Stomach (tissue), 4 donors: Measurements from ENCODE around the gene DIS3L2.

Source experiments
- POLR2A ChIP-seq, 4 donors: fragments of 450-650 bp; IDR thresholded peaks; one replicate each; pipeline ENCODE4 v1.6.1; 2016; ENCODE audit warnings: antibody characterized with exemption in 4 of 4, control low read depth in 2 of 4, mild to moderate bottlenecking in 1 of 4, moderate library complexity in 1 of 4
- POLR2AphosphoS5 ChIP-seq, 3 donors: sonication (generic); formaldehyde crosslinking; IDR thresholded peaks; one replicate each; pipeline ENCODE4 v1.6.1; 2016; ENCODE audit warnings: antibody characterized with exemption in 3 of 3
- TF ChIP-seq, protein P1 (sequence below), 7 experiments: fragments of 450-650 bp in 4 of 7; fragments of 200-600 bp in 3 of 7; sonication (generic) in 3 of 7; IDR thresholded peaks; one replicate each; pipeline ENCODE4 v1.5.1; 2016 to 2019; ENCODE audit warnings: antibody characterized with exemption in 7 of 7, control low read depth in 2 of 7, mild to moderate bottlenecking in 1 of 7

DNA sequence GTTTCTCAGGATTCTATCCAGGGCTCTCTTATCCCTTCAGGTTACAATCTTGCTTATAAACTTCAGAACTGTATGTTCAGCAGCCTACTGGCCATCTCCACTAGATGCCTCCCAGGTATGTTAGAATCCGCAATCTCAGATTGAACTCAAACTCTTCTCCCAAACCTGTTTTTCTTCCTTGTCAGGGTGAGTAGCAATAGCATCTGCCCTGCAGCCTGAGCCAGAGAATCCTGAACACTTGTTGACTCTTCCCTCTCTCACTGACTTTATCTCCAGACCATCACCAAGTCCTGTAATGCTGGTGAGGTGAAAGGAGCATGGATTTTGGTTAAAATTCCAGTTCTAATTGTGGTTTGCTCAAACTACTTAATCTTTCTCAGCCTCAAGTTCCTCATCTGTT lies 334.5 kb downstream of the DIS3L2 start:
- TF ChIP-seq, protein P1, sequence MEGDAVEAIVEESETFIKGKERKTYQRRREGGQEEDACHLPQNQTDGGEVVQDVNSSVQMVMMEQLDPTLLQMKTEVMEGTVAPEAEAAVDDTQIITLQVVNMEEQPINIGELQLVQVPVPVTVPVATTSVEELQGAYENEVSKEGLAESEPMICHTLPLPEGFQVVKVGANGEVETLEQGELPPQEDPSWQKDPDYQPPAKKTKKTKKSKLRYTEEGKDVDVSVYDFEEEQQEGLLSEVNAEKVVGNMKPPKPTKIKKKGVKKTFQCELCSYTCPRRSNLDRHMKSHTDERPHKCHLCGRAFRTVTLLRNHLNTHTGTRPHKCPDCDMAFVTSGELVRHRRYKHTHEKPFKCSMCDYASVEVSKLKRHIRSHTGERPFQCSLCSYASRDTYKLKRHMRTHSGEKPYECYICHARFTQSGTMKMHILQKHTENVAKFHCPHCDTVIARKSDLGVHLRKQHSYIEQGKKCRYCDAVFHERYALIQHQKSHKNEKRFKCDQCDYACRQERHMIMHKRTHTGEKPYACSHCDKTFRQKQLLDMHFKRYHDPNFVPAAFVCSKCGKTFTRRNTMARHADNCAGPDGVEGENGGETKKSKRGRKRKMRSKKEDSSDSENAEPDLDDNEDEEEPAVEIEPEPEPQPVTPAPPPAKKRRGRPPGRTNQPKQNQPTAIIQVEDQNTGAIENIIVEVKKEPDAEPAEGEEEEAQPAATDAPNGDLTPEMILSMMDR (IDR thresholded peaks at IDR 0.05), result no peak
- TF ChIP-seq POLR2A (IDR thresholded peaks at IDR 0.05) (no peak), POLR2AphosphoS5 (IDR thresholded peaks at IDR 0.05) (no peak)
